Measurements from ENCODE around the gene MRPL23. TPM values are rescaled to one million over a fixed set of nuclear protein-coding genes. Genes with fewer than 3 reads are reported as not detected.

Gene MRPL23
- total RNA-seq, 1 experiment from 2014 or later, result 15.0 TPM

DNA sequence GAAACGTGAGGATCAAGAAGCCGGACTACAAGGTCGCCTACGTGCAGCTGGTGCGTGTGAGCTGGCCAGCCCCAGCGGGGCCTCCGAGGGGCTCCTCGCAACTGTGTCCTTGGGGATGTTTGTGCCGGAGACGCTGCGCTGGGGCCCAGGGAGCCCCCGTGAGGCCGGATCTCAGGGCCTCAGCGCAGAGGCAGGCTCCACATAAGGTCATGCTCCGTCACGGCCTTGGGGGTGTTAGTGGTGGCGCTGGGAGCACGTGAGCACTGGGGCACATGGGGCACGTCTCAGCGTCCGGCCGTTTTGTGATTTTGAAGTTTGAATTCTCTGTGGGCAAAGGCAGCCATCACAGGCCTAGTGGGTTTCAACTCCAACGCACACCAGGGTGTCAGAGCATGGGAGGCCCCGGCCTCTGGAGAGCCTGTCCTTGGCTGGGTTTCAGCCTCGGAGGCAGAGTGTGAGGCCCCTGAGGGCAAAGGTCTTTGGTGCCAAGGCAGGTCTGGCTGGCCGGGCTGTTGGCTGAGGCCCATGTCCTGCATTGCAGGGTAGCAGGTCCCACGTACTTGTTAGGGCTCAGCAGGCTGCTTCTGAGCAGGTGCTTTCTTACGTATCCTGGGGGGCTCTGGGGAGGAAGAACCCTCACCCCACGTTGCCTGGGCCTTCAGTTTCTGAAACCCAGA is 5.8 kb downstream of the MRPL23 start:
- H3K9me3 Mint-ChIP-seq (ENCODE audit: unreplicated experiment), result no peaks in the 10 kb centered on the region
- no peaks in the 10 kb centered on the region for H3K4me1 ChIP-seq
- intact Hi-C loops (cut with micrococcal nuclease; ENCODE audit: unreplicated experiment), result no loop called here
- TF ChIP-seq CTCF (IDR thresholded peaks at IDR 0.05; ENCODE audit: insufficient read depth in 1 of 2, low read depth in 1 of 2, low read length in 1 of 2, severe bottlenecking in 1 of 2, unreplicated experiment in 1 of 2), result no peak
- no peaks in the 10 kb centered on the region for H3K27me3 ChIP-seq (replicated peaks; ENCODE audit: control insufficient read depth, insufficient read depth, low read length)
- no peak overlapping the region for H3K4me3 Mint-ChIP-seq (ENCODE audit: unreplicated experiment)
- no peaks in the 10 kb centered on the region for H3K36me3 ChIP-seq (ENCODE audit: control insufficient read depth, insufficient read depth, low read length)
- H3K27ac Mint-ChIP-seq (ENCODE audit: unreplicated experiment), result no peak overlapping the region
- no peak for DNase-seq
- H3K27me3 Mint-ChIP-seq (ENCODE audit: insufficient read depth, unreplicated experiment), result no peaks in the 10 kb centered on the region
- H3K9me3 ChIP-seq, result no peaks in the 10 kb centered on the region
- no peaks in the 10 kb centered on the region for H3K4me1 Mint-ChIP-seq (ENCODE audit: low read depth, unreplicated experiment)
- H3K36me3 Mint-ChIP-seq (ENCODE audit: insufficient read depth, unreplicated experiment), result no peaks in the 10 kb centered on the region
- BruUV-seq (replicated peaks), result no TSS peak
- ChIA-PET POLR2A (no interaction called here), CTCF (interaction anchor here (3.3 to 3.8 kb wide), 2 partner anchors 197 to 198 kb away, joined by 30 to 36 read pairs; no protein-coding TSS in a partner anchor)
- no peak overlapping the region for H3K4me3 ChIP-seq (ENCODE audit: low read depth, low read length)

- BruUV-seq (replicated peaks), result no TSS peak
- POLR2A ChIA-PET, result no interaction called here
- Mint-ChIP-seq H3K4me3 (ENCODE audit: unreplicated experiment) (no peak overlapping the region), H3K27ac (ENCODE audit: unreplicated experiment) (no peak overlapping the region), H3K27me3 (ENCODE audit: insufficient read depth, unreplicated experiment) (no peaks in the 10 kb centered on the region), H3K4me1 (ENCODE audit: low read depth, unreplicated experiment) (no peaks in the 10 kb centered on the region), H3K9me3 (ENCODE audit: unreplicated experiment) (no peaks in the 10 kb centered on the region), H3K36me3 (ENCODE audit: insufficient read depth, unreplicated experiment) (no peaks in the 10 kb centered on the region)
- no peak for DNase-seq
- Histone ChIP-seq H3K4me3 (ENCODE audit: low read depth, low read length) (no peak overlapping the region), H3K9me3 (no peaks in the 10 kb centered on the region), H3K27me3 (replicated peaks; ENCODE audit: control insufficient read depth, insufficient read depth, low read length) (no peaks in the 10 kb centered on the region), H3K4me1 (no peaks in the 10 kb centered on the region), H3K36me3 (ENCODE audit: control insufficient read depth, insufficient read depth, low read length) (no peaks in the 10 kb centered on the region)
- CTCF ChIA-PET, result interaction anchor here (3.8 kb wide), 1 partner anchor 197 kb away, joined by 36 read pairs; no protein-coding TSS in a partner anchor
- no peak for TF ChIP-seq CTCF (IDR thresholded peaks at IDR 0.05; ENCODE audit: insufficient read depth in 1 of 2, low read depth in 1 of 2, low read length in 1 of 2, severe bottlenecking in 1 of 2, unreplicated experiment in 1 of 2)
- intact Hi-C loops (cut with micrococcal nuclease; ENCODE audit: unreplicated experiment), result no loop called here
Observed at GRCh38 chr11:1953489-1954266, 6.5 kb downstream of the MRPL23 start.

- DNase-seq, result no peak
- H3K27me3 ChIP-seq (replicated peaks; ENCODE audit: control insufficient read depth, insufficient read depth, low read length), result no peaks in the 10 kb centered on the region
- no peaks in the 10 kb centered on the region for H3K36me3 ChIP-seq (ENCODE audit: control insufficient read depth, insufficient read depth, low read length)
- no peaks in the 10 kb centered on the region for H3K9me3 ChIP-seq
- H3K4me3 ChIP-seq (ENCODE audit: low read depth, low read length), result no peak overlapping the region
- Mint-ChIP-seq H3K27ac (ENCODE audit: unreplicated experiment) (no peak overlapping the region), H3K36me3 (ENCODE audit: insufficient read depth, unreplicated experiment) (no peaks in the 10 kb centered on the region), H3K27me3 (ENCODE audit: insufficient read depth, unreplicated experiment) (no peaks in the 10 kb centered on the region), H3K9me3 (ENCODE audit: unreplicated experiment) (no peaks in the 10 kb centered on the region), H3K4me3 (ENCODE audit: unreplicated experiment) (no peak overlapping the region), H3K4me1 (ENCODE audit: low read depth, unreplicated experiment) (no peaks in the 10 kb centered on the region)
- H3K4me1 ChIP-seq, result no peaks in the 10 kb centered on the region
- TF ChIP-seq CTCF (IDR thresholded peaks at IDR 0.05; ENCODE audit: insufficient read depth in 1 of 2, low read depth in 1 of 2, low read length in 1 of 2, severe bottlenecking in 1 of 2, unreplicated experiment in 1 of 2), result no peak
- intact Hi-C loops (cut with micrococcal nuclease; ENCODE audit: unreplicated experiment), result no loop called here
- BruUV-seq (replicated peaks), result no TSS peak
- CTCF ChIA-PET, result interaction anchor here (1.2 kb wide), 1 partner anchor 193 kb away, joined by 4 read pairs; no protein-coding TSS in a partner anchor
- POLR2A ChIA-PET, result no interaction called here
Observed at GRCh38 chr11:1958367-1958766, 11.2 kb downstream of the MRPL23 start.
